Measurements from ENCODE around the gene GLI3.
"Not testable (repeated sequence)": the region's sequence is repeated elsewhere in the genome, so short reads cannot be mapped to it uniquely, and the experiment has no call there.

The GLI3 gene

DNA sequence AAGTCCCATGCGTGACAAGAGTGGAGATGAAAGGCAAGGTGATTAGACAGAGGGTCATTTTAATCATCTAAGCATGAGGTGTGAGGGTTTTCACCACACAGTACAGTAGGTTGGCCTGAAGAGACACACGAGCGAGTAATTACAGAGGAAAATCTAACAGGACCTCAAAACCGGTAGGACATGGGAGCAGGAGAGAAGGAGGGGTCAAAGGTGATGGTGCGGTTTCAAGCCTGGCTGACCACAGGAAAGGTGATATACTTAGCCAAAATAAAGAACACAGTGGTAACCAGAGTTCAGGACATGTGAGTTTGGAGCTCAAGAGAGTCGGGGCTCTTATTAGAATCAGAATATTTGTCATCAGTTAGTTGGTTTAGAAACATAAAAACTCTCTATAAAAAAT lies 20.0 kb downstream of the GLI3 start:
- Histone ChIP-seq H3K27ac (ENCODE audit: insufficient read depth, low read depth, low read length, poor library complexity, severe bottlenecking) (no peak overlapping the region), H3K4me1 (ENCODE audit: control insufficient read depth, insufficient read depth, low read length) (peaks cover 78% of the 10 kb centered on the region), H3K9me3 (ENCODE audit: control insufficient read depth, low read length) (no peaks in the 10 kb centered on the region), H3K4me3 (ENCODE audit: insufficient read depth, low read depth, low read length) (no peak overlapping the region), H3K27me3 (ENCODE audit: control insufficient read depth, insufficient read depth, low read length, poor library complexity, severe bottlenecking) (no peaks in the 10 kb centered on the region), H3K36me3 (ENCODE audit: control insufficient read depth, insufficient read depth, low read length) (peaks cover 23% of the 10 kb centered on the region)
- 81% methylated on average over 5 of the region's 6 CpGs for WGBS, 2 experiments

- H3K4me1 ChIP-seq (ENCODE audit: control insufficient read depth, insufficient read depth, low read length) = peaks cover 74% of the 10 kb centered on the region
- peak overlapping the region; percentile 81 for H3K27ac ChIP-seq (ENCODE audit: insufficient read depth, low read depth, low read length, poor library complexity, severe bottlenecking)
- H3K36me3 ChIP-seq (ENCODE audit: control insufficient read depth, insufficient read depth, low read length) = peaks cover 16% of the 10 kb centered on the region
- no peaks in the 10 kb centered on the region for H3K9me3 ChIP-seq (ENCODE audit: control insufficient read depth, low read length)
- WGBS, 2 experiments = 1% methylated on average over 6 to 7 of the region's 8 CpGs
- no peaks in the 10 kb centered on the region for H3K27me3 ChIP-seq (ENCODE audit: control insufficient read depth, insufficient read depth, low read length, poor library complexity, severe bottlenecking)
- no peak overlapping the region for H3K4me3 ChIP-seq (ENCODE audit: insufficient read depth, low read depth, low read length)
These were observed 22.8 kb downstream of the GLI3 start for GRCh38 chr7:42214060-42214679.

- peak overlapping the region; percentile 81 for H3K27ac ChIP-seq (ENCODE audit: insufficient read depth, low read depth, low read length, poor library complexity, severe bottlenecking)
- H3K27me3 ChIP-seq (ENCODE audit: control insufficient read depth, insufficient read depth, low read length, poor library complexity, severe bottlenecking) = no peaks in the 10 kb centered on the region
- peaks cover 10% of the 10 kb centered on the region for H3K36me3 ChIP-seq (ENCODE audit: control insufficient read depth, insufficient read depth, low read length)
- no peaks in the 10 kb centered on the region for H3K9me3 ChIP-seq (ENCODE audit: control insufficient read depth, low read length)
- H3K4me3 ChIP-seq (ENCODE audit: insufficient read depth, low read depth, low read length) = peak overlapping the region; percentile 7
- 82 to 100% methylated on average over 1 of the region's 3 CpGs for WGBS, 2 experiments
- H3K4me1 ChIP-seq (ENCODE audit: control insufficient read depth, insufficient read depth, low read length) = peaks cover 67% of the 10 kb centered on the region
These were observed 23.9 kb downstream of the GLI3 start for GRCh38 chr7:42213093-42213492.

DNA sequence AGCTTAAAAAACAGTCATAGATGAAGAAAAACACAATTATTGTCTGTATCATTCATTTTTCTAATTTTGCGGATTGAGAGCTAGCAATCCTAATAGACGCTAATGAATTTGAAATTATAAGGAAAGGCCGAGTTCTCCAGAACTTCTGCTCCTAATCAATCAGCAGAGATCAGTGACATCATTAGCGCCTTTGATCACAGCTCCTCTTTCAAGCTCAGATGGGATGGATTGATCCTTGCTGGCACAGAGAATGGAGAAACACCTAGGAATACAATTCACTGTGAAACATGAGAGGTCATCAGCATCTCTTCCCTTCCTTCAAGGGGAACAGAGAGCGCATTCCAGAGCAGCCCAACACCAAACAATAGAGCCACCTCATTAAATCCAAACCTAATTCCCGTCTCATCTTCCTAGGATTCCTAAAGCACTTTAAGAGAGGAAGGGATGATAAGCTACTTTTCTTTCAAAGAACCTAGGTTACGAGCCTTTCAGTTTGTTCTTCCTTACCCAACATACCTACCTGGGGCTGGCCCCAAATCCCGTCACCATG lies 24.4 kb downstream of the GLI3 start:
- H3K27ac ChIP-seq (ENCODE audit: insufficient read depth, low read depth, low read length, poor library complexity, severe bottlenecking) = peak overlapping the region; percentile 81
- H3K4me1 ChIP-seq (ENCODE audit: control insufficient read depth, insufficient read depth, low read length) = peaks cover 67% of the 10 kb centered on the region
- WGBS, 2 experiments = 42 to 45% methylated on average over 6 to 8 of the region's 8 CpGs
- H3K36me3 ChIP-seq (ENCODE audit: control insufficient read depth, insufficient read depth, low read length) = peaks cover 6% of the 10 kb centered on the region
- H3K27me3 ChIP-seq (ENCODE audit: control insufficient read depth, insufficient read depth, low read length, poor library complexity, severe bottlenecking) = no peaks in the 10 kb centered on the region
- no peak overlapping the region for H3K4me3 ChIP-seq (ENCODE audit: insufficient read depth, low read depth, low read length)
- H3K9me3 ChIP-seq (ENCODE audit: control insufficient read depth, low read length) = no peaks in the 10 kb centered on the region

GRCh38 chr7:42211938-42212337 lies 25.1 kb downstream of the GLI3 start:
- Histone ChIP-seq H3K4me1 (ENCODE audit: control insufficient read depth, insufficient read depth, low read length) (peaks cover 63% of the 10 kb centered on the region), H3K36me3 (ENCODE audit: control insufficient read depth, insufficient read depth, low read length) (peaks cover 7% of the 10 kb centered on the region), H3K27ac (ENCODE audit: insufficient read depth, low read depth, low read length, poor library complexity, severe bottlenecking) (no peak overlapping the region), H3K27me3 (ENCODE audit: control insufficient read depth, insufficient read depth, low read length, poor library complexity, severe bottlenecking) (no peaks in the 10 kb centered on the region), H3K9me3 (ENCODE audit: control insufficient read depth, low read length) (no peaks in the 10 kb centered on the region), H3K4me3 (ENCODE audit: insufficient read depth, low read depth, low read length) (no peak overlapping the region)
- WGBS, 2 experiments = 89 to 96% methylated on average over 2 of the region's 3 CpGs

GRCh38 chr7:42210779-42211178 lies 26.2 kb downstream of the GLI3 start:
- Histone ChIP-seq H3K9me3 (ENCODE audit: control insufficient read depth, low read length) (no peaks in the 10 kb centered on the region), H3K36me3 (ENCODE audit: control insufficient read depth, insufficient read depth, low read length) (peaks cover 7% of the 10 kb centered on the region), H3K4me1 (ENCODE audit: control insufficient read depth, insufficient read depth, low read length) (peaks cover 55% of the 10 kb centered on the region), H3K27me3 (ENCODE audit: control insufficient read depth, insufficient read depth, low read length, poor library complexity, severe bottlenecking) (no peaks in the 10 kb centered on the region), H3K4me3 (ENCODE audit: insufficient read depth, low read depth, low read length) (no peak overlapping the region), H3K27ac (ENCODE audit: insufficient read depth, low read depth, low read length, poor library complexity, severe bottlenecking) (peak overlapping the region; percentile 42)
- WGBS, 2 experiments = 80 to 82% methylated on average over 3 of the region's 3 CpGs

GRCh38 chr7:42210333-42210732 lies 26.7 kb downstream of the GLI3 start:
- peak overlapping the region; percentile 42 for H3K27ac ChIP-seq (ENCODE audit: insufficient read depth, low read depth, low read length, poor library complexity, severe bottlenecking)
- no peak overlapping the region for H3K4me3 ChIP-seq (ENCODE audit: insufficient read depth, low read depth, low read length)
- H3K9me3 ChIP-seq (ENCODE audit: control insufficient read depth, low read length) = no peaks in the 10 kb centered on the region
- peaks cover 53% of the 10 kb centered on the region for H3K4me1 ChIP-seq (ENCODE audit: control insufficient read depth, insufficient read depth, low read length)
- no peaks in the 10 kb centered on the region for H3K27me3 ChIP-seq (ENCODE audit: control insufficient read depth, insufficient read depth, low read length, poor library complexity, severe bottlenecking)
- H3K36me3 ChIP-seq (ENCODE audit: control insufficient read depth, insufficient read depth, low read length) = peaks cover 11% of the 10 kb centered on the region
- WGBS, 2 experiments = no CpG with 5 or more reads among the region's 3 CpGs

GRCh38 chr7:42209085-42209484 lies 27.9 kb downstream of the GLI3 start:
- H3K36me3 ChIP-seq (ENCODE audit: control insufficient read depth, insufficient read depth, low read length) = peaks cover 11% of the 10 kb centered on the region
- H3K27me3 ChIP-seq (ENCODE audit: control insufficient read depth, insufficient read depth, low read length, poor library complexity, severe bottlenecking); H3K27ac ChIP-seq (ENCODE audit: insufficient read depth, low read depth, low read length, poor library complexity, severe bottlenecking); H3K9me3 ChIP-seq (ENCODE audit: control insufficient read depth, low read length); H3K4me3 ChIP-seq (ENCODE audit: insufficient read depth, low read depth, low read length): not testable (repeated sequence)
- peaks cover 44% of the 10 kb centered on the region for H3K4me1 ChIP-seq (ENCODE audit: control insufficient read depth, insufficient read depth, low read length)

DNA sequence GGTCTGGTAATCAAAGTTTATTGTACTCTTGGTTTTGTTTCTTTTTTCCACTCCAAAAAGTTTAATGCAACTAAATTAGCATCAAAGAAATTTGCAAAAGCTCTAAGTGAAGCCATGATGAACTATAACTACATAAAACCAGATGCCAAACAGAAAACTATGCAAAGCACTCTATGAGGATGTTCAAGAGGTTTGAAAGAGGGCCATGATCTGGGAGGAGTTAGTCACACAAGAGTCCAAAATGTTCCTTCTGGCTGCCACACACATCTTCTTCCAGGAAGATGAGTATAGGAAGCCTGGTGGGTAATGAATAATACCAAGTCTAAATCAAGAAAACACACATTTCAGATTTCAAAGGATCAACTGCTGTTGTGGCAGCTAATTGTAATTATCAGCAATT lies 28.4 kb downstream of the GLI3 start:
- no peak overlapping the region for H3K27ac ChIP-seq (ENCODE audit: insufficient read depth, low read depth, low read length, poor library complexity, severe bottlenecking)
- peaks cover 16% of the 10 kb centered on the region for H3K36me3 ChIP-seq (ENCODE audit: control insufficient read depth, insufficient read depth, low read length)
- peaks cover 42% of the 10 kb centered on the region for H3K4me1 ChIP-seq (ENCODE audit: control insufficient read depth, insufficient read depth, low read length)
- H3K4me3 ChIP-seq (ENCODE audit: insufficient read depth, low read depth, low read length) = no peak overlapping the region
- H3K27me3 ChIP-seq (ENCODE audit: control insufficient read depth, insufficient read depth, low read length, poor library complexity, severe bottlenecking) = no peaks in the 10 kb centered on the region
- H3K9me3 ChIP-seq (ENCODE audit: control insufficient read depth, low read length) = no peaks in the 10 kb centered on the region

GRCh38 chr7:42207420-42207819 lies 29.6 kb downstream of the GLI3 start:
- Histone ChIP-seq H3K4me3 (ENCODE audit: insufficient read depth, low read depth, low read length) (no peak overlapping the region), H3K9me3 (ENCODE audit: control insufficient read depth, low read length) (no peaks in the 10 kb centered on the region), H3K36me3 (ENCODE audit: control insufficient read depth, insufficient read depth, low read length) (peaks cover 16% of the 10 kb centered on the region), H3K27ac (ENCODE audit: insufficient read depth, low read depth, low read length, poor library complexity, severe bottlenecking) (no peak overlapping the region), H3K27me3 (ENCODE audit: control insufficient read depth, insufficient read depth, low read length, poor library complexity, severe bottlenecking) (no peaks in the 10 kb centered on the region), H3K4me1 (ENCODE audit: control insufficient read depth, insufficient read depth, low read length) (peaks cover 30% of the 10 kb centered on the region)
- WGBS, 2 experiments = 97 to 98% methylated on average over 1 to 2 of the region's 2 CpGs

GRCh38 chr7:42203336-42203735 lies 33.7 kb downstream of the GLI3 start:
- H3K27me3 ChIP-seq (ENCODE audit: control insufficient read depth, insufficient read depth, low read length, poor library complexity, severe bottlenecking) = no peaks in the 10 kb centered on the region
- H3K36me3 ChIP-seq (ENCODE audit: control insufficient read depth, insufficient read depth, low read length) = peaks cover 15% of the 10 kb centered on the region
- H3K9me3 ChIP-seq (ENCODE audit: control insufficient read depth, low read length) = no peaks in the 10 kb centered on the region
- H3K4me1 ChIP-seq (ENCODE audit: control insufficient read depth, insufficient read depth, low read length) = peaks cover 18% of the 10 kb centered on the region
- H3K4me3 ChIP-seq (ENCODE audit: insufficient read depth, low read depth, low read length) = no peak overlapping the region
- H3K27ac ChIP-seq (ENCODE audit: insufficient read depth, low read depth, low read length, poor library complexity, severe bottlenecking) = no peak overlapping the region

Measured in ectodermal cell (in vitro differentiated cells).